A673 (cell line): ENCODE results near the gene MAP2.

Source experiments
- EZH2 ChIP-seq: fragments of 200-600 bp; sonication (generic); IDR thresholded peaks from 2 replicates; pipeline ENCODE4 v1.6.1; 2017; ENCODE audit warnings: borderline replicate concordance, low read depth, mild to moderate bottlenecking, mixed read lengths, antibody characterized with exemption, low read length; ENCODE audit not compliant: poor library complexity, severe bottlenecking
- TF ChIP-seq, protein P1 (sequence below): fragments of 300-800, 200-600 bp; sonication (generic); conservative IDR thresholded peaks from 2 replicates; pipeline ENCODE4 v1.5.1; 2017; ENCODE audit warnings: low read depth, mild to moderate bottlenecking, antibody characterized with exemption, low read length, moderate library complexity, mixed read lengths

DNA sequence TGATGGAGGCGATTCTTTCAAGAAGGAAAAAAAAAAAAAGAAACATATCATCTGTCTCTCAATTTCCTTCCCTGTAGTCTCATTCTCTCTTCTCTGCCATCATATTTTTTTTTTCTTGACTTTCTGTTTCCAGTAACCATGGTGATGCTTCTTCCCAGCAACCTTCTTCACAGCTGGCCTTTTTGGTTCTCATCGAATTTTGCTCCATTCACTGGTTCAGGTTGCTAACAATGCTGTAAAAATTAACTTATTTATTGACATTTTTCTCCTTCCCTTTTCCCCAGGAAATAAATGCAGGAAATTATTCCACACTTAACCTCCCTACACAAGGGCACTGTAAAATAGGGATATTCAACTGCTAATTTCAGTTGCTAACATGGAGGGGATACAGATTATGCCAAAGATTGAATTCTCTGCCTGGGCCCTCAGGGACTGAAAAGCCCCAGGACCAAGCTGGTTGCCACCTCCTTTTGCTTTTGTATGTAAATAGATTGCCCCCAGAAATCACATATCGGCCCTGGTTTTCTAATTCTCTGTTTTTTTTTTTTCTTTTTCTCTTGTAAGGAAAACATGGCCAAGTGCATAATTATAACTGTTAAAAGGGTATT, 154.7 kb downstream of the MAP2 start:
- TF ChIP-seq, protein P1, sequence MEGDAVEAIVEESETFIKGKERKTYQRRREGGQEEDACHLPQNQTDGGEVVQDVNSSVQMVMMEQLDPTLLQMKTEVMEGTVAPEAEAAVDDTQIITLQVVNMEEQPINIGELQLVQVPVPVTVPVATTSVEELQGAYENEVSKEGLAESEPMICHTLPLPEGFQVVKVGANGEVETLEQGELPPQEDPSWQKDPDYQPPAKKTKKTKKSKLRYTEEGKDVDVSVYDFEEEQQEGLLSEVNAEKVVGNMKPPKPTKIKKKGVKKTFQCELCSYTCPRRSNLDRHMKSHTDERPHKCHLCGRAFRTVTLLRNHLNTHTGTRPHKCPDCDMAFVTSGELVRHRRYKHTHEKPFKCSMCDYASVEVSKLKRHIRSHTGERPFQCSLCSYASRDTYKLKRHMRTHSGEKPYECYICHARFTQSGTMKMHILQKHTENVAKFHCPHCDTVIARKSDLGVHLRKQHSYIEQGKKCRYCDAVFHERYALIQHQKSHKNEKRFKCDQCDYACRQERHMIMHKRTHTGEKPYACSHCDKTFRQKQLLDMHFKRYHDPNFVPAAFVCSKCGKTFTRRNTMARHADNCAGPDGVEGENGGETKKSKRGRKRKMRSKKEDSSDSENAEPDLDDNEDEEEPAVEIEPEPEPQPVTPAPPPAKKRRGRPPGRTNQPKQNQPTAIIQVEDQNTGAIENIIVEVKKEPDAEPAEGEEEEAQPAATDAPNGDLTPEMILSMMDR: no peak
- no peak for TF ChIP-seq EZH2
